Mesodermal cell (in vitro differentiated cells): ENCODE measurements around the gene COL17A1.

Source experiments
- H3K27ac ChIP-seq: 2 replicates; pipeline ENCODE4 v1.7.0; 2013; ENCODE audit warnings: mild to moderate bottlenecking, low read depth, low read length, moderate library complexity; ENCODE audit not compliant: severe bottlenecking
- H3K36me3 ChIP-seq: 2 replicates; pipeline ENCODE4 v1.7.1; 2013; ENCODE audit warnings: mild to moderate bottlenecking, low read length, moderate library complexity; ENCODE audit not compliant: control insufficient read depth, insufficient read depth
- H3K4me1 ChIP-seq: one replicate; pipeline ENCODE4 v1.7.1; 2013; ENCODE audit warnings: mild to moderate bottlenecking, low read length; ENCODE audit not compliant: insufficient read depth, control insufficient read depth, poor library complexity, severe bottlenecking
- H3K4me3 ChIP-seq: 2 replicates; pipeline ENCODE4 v1.7.0; 2013; ENCODE audit warnings: low read length, control low read depth, mild to moderate bottlenecking; ENCODE audit not compliant: insufficient read depth, poor library complexity, severe bottlenecking; ENCODE audit errors: extremely low read depth
- H3K9me3 ChIP-seq: 2 replicates; pipeline ENCODE4 v1.7.1; 2013; ENCODE audit warnings: mild to moderate bottlenecking, low read length, moderate library complexity; ENCODE audit not compliant: control insufficient read depth
- WGBS, 2 experiments: methylation state at CpG; one replicate each; pipeline ENCODE4 v1.1.5; 2013; ENCODE audit warnings: missing lambda C conversion rate in 2 of 2; ENCODE audit not compliant: insufficient coverage in 2 of 2; 5-methylcytosine and 5-hydroxymethylcytosine counted together

COL17A1 gene

DNA sequence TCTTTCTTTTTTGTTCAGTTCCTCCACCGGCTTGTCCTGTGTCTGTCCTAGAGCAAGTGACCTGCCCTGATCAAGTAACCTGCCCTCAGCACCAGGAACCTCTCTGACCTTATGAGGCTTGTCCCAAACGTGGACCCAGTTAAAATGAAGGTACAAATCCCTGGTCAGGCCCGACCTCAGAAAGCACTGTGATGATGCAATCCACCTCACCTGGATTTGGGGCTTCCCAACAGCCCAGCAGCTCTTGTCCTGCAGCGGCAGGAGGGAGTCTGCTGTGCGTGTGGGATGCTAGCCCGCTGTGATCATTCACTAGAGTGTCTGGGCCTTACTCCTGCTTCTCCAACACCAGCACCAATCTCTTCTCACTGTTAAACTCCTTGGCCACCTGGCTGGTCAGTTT lies 11.2 kb downstream of the COL17A1 start:
- no peak overlapping the region for H3K27ac ChIP-seq
- 77 to 89% methylated on average over 5 of the region's 6 CpGs for WGBS, 2 experiments

DNA sequence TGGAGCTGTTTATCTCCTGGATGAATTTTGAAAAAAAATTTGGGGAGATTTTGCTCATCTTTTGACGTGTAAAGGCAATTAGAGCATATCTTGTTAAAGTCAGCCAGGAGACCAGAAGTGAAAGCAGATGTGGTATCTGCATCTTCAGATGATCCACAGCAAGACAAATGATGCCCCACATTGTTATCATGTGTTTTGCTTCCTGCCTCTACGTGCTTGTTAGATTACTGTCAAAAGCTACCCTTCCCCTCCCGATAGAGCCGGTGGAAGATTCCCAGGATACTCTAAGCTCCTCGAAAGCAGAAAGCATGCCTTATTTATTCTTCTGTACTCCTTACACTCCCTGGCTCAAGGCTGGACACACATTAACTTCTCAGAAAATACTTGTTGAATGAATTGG lies 12.9 kb downstream of the COL17A1 start:
- Histone ChIP-seq H3K9me3 (no peaks in the 10 kb centered on the region), H3K27ac (no peak overlapping the region), H3K36me3 (no peaks in the 10 kb centered on the region), H3K4me1 (peaks cover 10% of the 10 kb centered on the region), H3K4me3 (no peak overlapping the region)
- WGBS, 2 experiments = 84 to 87% methylated on average over 4 to 5 of the region's 5 CpGs

More for the DNA sequence above, 11.2 kb downstream of the COL17A1 start:
- Histone ChIP-seq H3K4me1 (peaks cover 10% of the 10 kb centered on the region), H3K4me3 (no peak overlapping the region), H3K9me3 (no peaks in the 10 kb centered on the region), H3K36me3 (no peaks in the 10 kb centered on the region)

DNA sequence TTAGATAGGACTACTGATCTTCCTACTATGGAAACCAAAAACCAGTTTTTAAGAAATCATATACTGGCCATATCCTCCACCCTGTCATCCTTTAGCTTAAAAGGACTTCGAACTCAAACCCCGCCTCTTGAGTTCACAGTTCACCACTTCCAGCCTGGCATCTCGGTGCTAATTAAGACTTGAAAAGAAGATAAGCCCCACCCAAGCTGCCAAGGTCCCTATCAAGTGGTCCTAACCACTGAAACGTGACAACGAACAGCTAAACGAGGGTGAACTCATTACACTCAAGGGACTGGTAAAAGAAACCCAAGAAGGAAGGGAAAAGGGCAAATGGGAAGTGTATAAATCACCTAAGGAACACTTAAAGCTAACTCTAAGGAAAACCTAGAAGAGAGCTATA lies 16.1 kb downstream of the COL17A1 start:
- Histone ChIP-seq H3K4me1 (no peaks in the 10 kb centered on the region), H3K27ac (no peak overlapping the region), H3K36me3 (no peaks in the 10 kb centered on the region), H3K9me3 (no peaks in the 10 kb centered on the region), H3K4me3 (no peak overlapping the region)
- WGBS, 2 experiments = 67 to 72% methylated on average over 3 to 5 of the region's 6 CpGs

DNA sequence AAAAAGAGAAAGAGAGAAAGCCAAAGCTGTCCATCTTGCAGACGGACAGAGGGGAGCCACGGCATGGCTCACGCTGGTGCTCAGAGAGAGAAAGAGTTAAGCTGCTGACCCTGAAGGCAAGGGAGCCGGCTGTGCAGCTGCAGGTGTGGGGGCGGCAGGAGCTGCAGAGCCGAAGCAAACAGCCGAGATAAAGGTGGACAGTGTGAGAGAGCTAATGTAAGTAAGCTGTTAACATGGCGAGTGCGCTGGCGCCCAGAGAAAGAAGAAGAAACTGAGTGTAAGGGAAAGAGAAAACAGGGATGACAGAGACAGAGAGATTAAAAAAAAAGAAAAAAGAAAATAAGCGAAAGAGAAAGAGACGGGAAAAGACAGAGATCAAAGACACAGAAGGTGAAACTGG lies 18.2 kb downstream of the COL17A1 start:
- Histone ChIP-seq H3K36me3 (no peaks in the 10 kb centered on the region), H3K4me3 (no peak overlapping the region), H3K9me3 (no peaks in the 10 kb centered on the region), H3K27ac (no peak overlapping the region), H3K4me1 (no peaks in the 10 kb centered on the region)
- WGBS, 2 experiments = 44 to 52% methylated on average over 12 of the region's 12 CpGs

DNA sequence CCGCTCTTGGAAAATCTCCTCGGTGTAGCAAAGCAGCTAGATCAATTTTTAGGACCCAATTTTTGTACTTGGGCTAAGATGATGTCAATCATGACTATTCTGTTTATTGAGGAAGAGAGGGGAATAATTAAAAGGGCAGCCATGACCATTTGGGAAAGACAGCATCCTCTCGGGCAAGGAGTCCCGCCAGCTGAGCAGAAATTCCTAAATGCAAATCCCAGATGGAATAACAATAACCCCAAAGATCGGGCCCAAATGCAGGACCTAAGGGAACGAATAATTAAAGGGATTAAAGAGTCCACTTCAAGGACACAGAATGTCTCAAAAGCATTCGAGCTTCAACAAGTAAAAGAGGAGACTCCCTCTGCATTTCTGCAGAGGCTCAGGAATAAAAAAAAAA lies 18.7 kb downstream of the COL17A1 start:
- Histone ChIP-seq H3K27ac (no peak overlapping the region), H3K4me1 (no peaks in the 10 kb centered on the region), H3K36me3 (no peaks in the 10 kb centered on the region), H3K9me3 (no peaks in the 10 kb centered on the region), H3K4me3 (no peak overlapping the region)
- WGBS, 2 experiments = 63 to 77% methylated on average over 4 of the region's 7 CpGs

DNA sequence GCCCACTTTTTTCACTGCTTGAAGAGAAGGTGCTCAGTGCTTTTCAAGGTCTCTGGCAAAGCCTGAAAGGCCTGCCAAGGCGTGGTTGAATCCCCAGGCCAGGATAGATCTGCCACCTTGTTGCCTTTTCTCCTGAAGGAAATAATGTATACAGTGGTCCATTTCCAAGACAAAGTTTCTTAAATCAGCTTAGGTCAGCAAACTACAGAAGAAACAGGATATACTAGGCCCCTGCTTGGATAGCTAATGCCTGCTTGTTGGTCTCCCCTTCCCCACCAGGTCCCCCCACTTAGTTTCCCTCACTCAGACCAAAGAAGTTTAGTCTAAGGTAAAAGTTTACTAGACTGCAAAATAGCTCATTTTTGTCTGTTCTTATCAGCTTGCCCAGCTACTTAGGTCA lies 19.9 kb downstream of the COL17A1 start:
- WGBS, 2 experiments = no CpG with 5 or more reads among the region's 1 CpG
- Histone ChIP-seq H3K4me3 (no peak overlapping the region), H3K9me3 (no peaks in the 10 kb centered on the region), H3K27ac (no peak overlapping the region), H3K4me1 (no peaks in the 10 kb centered on the region), H3K36me3 (no peaks in the 10 kb centered on the region)

DNA sequence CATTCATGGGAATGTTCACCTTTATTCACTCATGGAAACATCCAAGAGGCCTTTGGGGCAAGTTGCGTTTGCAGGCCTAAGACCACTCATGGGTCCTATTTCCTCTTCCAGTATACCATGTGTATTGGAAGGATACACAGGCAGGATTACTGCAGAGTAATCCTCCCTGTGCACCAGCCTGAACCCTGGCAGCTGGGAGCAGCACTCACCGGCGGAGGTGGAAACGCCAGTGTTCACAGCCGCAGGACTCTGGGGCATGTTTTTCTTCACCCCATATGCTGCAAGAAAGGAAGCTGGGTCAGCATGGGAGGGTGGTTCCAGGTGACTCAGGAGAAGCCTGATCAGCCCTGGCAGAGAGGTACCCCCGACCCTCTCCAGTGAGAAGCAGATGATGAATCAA lies 24.5 kb downstream of the COL17A1 start:
- Histone ChIP-seq H3K36me3 (no peaks in the 10 kb centered on the region), H3K4me1 (no peaks in the 10 kb centered on the region), H3K27ac (no peak overlapping the region), H3K9me3 (no peaks in the 10 kb centered on the region), H3K4me3 (no peak overlapping the region)
- 94 to 100% methylated on average over 3 to 6 of the region's 6 CpGs for WGBS, 2 experiments

DNA sequence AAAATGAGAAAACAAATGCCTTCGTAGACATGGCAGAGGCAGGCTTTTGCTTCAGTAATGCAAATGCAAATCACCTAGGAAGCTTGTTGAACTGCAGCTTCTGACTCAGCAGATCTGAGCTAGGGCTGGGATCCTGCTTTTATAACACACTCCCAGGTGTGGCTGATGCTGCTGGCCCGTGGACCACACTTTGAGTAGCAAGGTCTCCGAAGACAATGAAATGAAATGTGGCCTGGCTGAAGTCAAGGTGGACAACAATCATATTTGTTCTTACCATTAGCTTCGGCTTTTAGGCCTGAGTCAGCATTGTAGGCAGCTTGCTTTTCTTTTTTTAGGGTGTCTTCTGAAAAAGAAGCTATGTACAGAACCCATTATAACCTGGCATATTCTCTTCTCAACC lies 26.3 kb downstream of the COL17A1 start:
- 21 to 67% methylated on average over 2 to 3 of the region's 4 CpGs for WGBS, 2 experiments
- Histone ChIP-seq H3K4me1 (peaks cover 16% of the 10 kb centered on the region), H3K36me3 (no peaks in the 10 kb centered on the region), H3K27ac (no peak overlapping the region), H3K4me3 (no peak overlapping the region), H3K9me3 (no peaks in the 10 kb centered on the region)

DNA sequence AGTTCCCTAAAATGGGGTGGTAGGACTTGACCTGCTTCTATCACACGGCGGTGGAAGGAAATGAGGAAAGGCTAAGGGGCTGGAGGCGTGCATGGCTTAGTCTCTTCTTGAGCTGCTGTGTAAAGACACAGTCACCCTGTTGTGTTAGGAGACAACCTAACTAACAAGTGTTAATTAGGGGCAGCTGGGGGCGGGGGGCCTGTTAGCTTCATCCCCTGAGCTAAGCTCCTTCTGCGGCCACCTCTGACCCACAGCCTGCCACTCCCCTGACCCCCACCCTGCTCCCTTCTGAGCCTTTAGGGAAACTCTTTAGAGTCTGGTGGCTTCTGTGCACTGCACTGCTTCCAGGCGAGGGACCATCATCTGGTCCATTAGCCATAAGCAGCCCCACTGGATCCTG lies 28.0 kb downstream of the COL17A1 start:
- H3K36me3 ChIP-seq = no peaks in the 10 kb centered on the region
- H3K4me3 ChIP-seq = no peak overlapping the region
- peaks cover 23% of the 10 kb centered on the region for H3K4me1 ChIP-seq
- no peaks in the 10 kb centered on the region for H3K9me3 ChIP-seq
- no peak overlapping the region for H3K27ac ChIP-seq
- 50 to 72% methylated on average over 4 to 6 of the region's 6 CpGs for WGBS, 2 experiments

DNA sequence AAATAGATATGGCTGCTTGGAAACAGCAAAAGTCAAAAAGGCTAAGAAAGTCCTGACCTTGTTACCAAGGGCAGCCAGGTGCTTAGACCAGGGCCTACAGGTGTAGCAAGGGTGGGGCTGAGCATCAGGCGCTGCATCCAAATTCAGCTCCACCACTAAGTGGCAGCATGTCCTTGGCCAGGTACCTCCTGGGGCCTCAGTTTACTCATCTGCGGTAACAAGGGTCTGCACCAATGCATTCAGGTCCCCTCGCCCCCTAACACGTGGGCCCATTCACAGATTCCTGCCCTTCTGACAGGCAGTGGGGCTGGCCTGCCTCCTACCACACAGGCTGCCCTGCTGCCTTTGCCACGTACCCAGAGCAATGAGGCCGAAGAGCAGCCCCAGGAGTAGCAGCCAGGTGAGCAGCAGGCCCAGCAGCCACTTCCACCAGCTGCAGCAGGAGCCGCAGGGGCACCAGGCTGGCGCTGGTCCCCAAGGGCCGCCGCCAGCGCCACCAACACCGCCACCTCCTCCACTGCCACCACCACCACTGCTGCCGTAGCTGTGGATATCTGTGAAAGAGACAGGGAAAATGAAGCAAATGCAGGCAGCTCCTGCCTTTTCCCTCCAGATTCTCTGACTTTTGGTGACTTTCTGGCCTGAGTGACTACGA lies 28.9 kb downstream of the COL17A1 start:
- H3K27ac ChIP-seq = no peak overlapping the region
- WGBS, 2 experiments = 88 to 96% methylated on average over 7 to 12 of the region's 14 CpGs
- H3K36me3 ChIP-seq = no peaks in the 10 kb centered on the region
- peaks cover 23% of the 10 kb centered on the region for H3K4me1 ChIP-seq
- no peaks in the 10 kb centered on the region for H3K9me3 ChIP-seq
- no peak overlapping the region for H3K4me3 ChIP-seq

DNA sequence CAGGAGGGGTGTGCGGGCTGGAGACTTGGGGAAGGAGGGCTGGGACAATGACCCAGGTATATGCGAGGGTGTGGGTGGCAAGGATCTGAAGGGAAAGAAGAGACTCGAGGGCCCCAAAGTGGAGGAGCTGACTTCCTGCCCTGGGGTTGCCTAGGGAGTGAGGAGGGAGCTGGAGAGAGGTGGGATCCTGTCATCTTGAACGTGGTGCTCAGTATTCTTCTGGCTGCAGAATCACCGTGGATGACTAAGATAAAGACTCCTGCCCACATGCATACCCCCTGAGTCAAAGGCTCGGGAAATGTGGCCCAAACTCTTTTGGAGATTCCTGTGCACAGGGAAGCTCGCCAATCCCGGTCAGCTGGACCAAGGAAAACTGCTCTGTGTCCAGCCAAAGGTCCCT lies 31.2 kb downstream of the COL17A1 start:
- whole genome bisulfite sequencing, 2 experiments = 55 to 73% methylated on average over 5 to 6 of the region's 8 CpGs
- H3K27ac ChIP-seq = peak overlapping the region; percentile 62

More for the DNA sequence above, 31.2 kb downstream of the COL17A1 start:
- H3K36me3 ChIP-seq = no peaks in the 10 kb centered on the region
- peaks cover 23% of the 10 kb centered on the region for H3K4me1 ChIP-seq
- no peaks in the 10 kb centered on the region for H3K9me3 ChIP-seq
- no peak overlapping the region for H3K4me3 ChIP-seq
